GM12864 (cell line): ENCODE results near the gene MACROD2.
"Not testable (repeated sequence)": the region's sequence is repeated elsewhere in the genome, so short reads cannot be mapped to it uniquely, and the experiment has no call there.

ENCODE experiments used
- DNase-seq: peaks from one replicate; pipeline ENCODE4 v3.0.0-alpha.2; 2011; ENCODE audit warnings: low read depth
- H3K4me3 ChIP-seq: 2 replicates; pipeline ENCODE4 v1.5.1; 2011; ENCODE audit warnings: mild to moderate bottlenecking, low read depth, low read length, control low read depth
- TF ChIP-seq, protein P1 (sequence below): IDR thresholded peaks from 2 replicates; pipeline ENCODE4 v1.5.1; 2011; ENCODE audit warnings: low read depth, mild to moderate bottlenecking, moderate library complexity, low read length, control low read depth, inconsistent platforms; ENCODE audit errors: missing control alignments

Gene MACROD2

DNA sequence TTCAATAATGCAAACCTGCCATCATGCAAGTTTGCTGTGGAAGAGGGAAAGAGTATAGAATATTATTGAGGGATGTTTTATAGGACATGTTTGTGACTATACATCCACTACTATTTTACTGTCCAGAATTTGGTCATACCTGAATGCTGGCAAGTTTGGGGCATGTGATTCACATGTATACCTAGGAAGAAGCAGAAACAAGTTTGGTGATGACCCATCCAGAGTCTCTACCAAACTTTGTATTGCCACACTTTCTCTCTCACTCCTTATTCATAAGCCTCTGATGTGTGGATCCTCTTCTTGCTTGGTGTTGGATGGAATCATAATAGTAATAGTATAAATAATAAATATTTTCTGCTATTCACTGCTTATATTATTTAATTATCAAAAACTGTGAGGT, 450.6 kb downstream of the MACROD2 start:
- no peak for DNase-seq
- TF ChIP-seq, protein P1, sequence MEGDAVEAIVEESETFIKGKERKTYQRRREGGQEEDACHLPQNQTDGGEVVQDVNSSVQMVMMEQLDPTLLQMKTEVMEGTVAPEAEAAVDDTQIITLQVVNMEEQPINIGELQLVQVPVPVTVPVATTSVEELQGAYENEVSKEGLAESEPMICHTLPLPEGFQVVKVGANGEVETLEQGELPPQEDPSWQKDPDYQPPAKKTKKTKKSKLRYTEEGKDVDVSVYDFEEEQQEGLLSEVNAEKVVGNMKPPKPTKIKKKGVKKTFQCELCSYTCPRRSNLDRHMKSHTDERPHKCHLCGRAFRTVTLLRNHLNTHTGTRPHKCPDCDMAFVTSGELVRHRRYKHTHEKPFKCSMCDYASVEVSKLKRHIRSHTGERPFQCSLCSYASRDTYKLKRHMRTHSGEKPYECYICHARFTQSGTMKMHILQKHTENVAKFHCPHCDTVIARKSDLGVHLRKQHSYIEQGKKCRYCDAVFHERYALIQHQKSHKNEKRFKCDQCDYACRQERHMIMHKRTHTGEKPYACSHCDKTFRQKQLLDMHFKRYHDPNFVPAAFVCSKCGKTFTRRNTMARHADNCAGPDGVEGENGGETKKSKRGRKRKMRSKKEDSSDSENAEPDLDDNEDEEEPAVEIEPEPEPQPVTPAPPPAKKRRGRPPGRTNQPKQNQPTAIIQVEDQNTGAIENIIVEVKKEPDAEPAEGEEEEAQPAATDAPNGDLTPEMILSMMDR, result no peak

DNA sequence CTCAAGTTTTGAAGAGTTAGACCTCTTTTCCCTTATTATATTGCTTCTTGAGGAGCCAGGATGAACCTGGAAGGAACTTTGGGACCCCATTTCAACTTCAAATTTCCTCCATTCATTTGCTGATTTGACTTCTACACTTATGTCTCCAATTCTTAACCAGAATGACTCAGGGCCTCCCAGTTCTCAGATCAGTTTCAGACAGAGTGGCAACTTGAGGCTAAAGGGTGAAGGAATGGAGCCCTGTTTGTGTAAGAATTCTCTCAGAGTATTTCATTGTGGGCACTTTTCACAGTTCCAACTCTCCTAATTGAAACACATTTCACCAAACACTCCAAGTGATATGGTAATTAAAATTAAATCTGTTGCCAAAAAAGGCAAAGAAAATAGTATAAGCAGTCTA, 451.1 kb downstream of the MACROD2 start:
- no peak for DNase-seq
- TF ChIP-seq, protein P1, result no peak
- H3K4me3 ChIP-seq, result no peak overlapping the region

More for the DNA sequence above, 450.6 kb downstream of the MACROD2 start:
- no peak overlapping the region for H3K4me3 ChIP-seq

DNA sequence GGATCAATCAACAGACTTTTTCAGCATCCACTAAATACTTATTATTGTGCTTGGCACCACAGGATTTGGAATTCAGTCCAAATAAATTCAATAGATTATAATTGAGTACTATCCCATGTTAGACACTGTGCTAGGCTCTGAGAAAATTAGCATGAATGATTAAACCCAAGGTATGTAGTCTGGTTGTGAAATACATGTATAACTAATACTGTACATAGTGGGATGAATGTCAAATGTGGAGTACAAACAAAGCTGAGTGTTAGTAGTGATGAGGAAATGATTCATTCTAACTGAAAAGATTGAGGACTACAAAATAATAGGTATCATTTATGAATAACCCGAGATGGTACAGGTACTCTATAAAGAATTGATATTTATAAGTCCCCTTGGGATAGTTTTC, 454.0 kb downstream of the MACROD2 start:
- TF ChIP-seq, protein P1, result no peak
- DNase-seq, result no peak
- no peak overlapping the region for H3K4me3 ChIP-seq

DNA sequence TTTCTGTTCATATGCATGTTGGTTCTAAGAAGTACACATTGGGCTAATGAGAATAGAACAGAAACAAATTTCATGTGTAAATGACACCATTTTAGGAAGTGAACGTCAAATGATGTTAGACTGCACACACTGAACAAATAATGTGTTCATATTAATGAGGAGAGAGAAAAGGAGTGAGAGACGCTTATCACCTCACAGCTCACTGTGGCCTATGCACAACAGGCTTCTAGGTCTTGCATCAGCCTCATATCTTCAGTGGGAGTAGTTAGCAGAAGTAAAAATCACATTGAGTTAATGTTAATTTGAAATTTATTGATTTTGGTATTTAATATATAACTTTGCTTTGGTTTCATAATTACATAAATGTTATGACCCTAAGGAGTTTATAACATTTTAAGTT, 454.9 kb downstream of the MACROD2 start:
- DNase-seq, result no peak
- TF ChIP-seq, protein P1, result no peak
- no peak overlapping the region for H3K4me3 ChIP-seq

DNA sequence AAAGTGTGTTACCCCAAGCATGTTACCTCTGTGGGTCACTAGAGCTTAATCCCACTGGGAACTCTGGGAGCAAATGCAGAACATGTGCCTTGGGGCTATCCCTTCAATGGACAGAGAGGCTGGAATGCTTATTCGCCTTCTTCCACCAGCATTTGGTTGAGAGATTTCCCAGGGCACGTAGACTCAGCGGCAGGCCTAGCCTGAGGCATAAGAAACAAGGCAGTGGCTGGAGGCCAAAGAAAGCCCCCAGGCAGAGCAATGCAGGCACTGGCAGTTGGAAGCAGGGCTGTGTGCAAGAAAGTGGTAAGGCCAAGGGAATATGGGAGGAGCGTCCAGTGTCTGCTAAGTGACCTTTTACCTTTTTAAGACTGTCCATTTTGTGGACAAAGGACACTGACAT, 456.1 kb downstream of the MACROD2 start:
- TF ChIP-seq, protein P1, result no peak
- no peak overlapping the region for H3K4me3 ChIP-seq
- no peak for DNase-seq

DNA sequence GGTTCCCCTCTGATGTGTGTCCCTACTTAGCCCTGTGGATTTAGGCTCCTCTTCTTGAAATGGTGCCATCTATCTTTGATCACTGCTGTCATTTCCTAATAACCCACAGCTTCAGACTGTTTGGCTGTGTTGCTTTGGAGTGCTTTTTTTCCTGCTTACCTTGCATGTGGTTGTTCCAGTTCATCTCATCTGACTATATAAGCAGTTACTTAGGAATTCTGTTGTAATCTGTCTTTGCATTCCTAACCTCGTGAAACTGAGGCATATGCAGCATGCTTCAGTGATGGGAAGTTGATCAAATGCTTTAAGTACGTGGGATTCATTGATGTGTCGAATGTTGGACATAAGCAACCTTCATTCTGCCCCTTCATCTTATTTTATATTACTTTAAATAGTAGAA, 457.9 kb downstream of the MACROD2 start:
- TF ChIP-seq, protein P1, result no peak
- DNase-seq, result no peak
- H3K4me3 ChIP-seq, result no peak overlapping the region

DNA sequence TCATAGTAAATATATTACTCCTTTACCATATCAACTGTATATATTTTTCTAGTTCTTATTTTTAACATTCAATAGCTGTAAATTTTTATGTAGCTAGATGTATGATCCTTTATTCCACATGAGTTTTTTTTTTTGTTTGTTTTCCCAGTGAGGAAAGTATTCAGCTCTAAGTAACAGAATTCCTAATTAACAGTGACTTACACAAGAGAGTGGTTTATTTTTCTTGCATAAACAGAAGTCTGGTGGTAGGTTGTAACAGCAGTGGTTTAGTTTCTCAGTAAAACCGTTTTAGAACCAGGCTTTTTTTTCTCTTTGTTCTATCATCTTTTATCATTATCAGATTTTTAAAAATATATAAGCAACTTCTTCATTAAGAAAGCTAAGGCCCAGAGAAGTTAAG, 459.0 kb downstream of the MACROD2 start:
- no peak overlapping the region for H3K4me3 ChIP-seq
- TF ChIP-seq, protein P1, result no peak
- DNase-seq, result no peak

DNA sequence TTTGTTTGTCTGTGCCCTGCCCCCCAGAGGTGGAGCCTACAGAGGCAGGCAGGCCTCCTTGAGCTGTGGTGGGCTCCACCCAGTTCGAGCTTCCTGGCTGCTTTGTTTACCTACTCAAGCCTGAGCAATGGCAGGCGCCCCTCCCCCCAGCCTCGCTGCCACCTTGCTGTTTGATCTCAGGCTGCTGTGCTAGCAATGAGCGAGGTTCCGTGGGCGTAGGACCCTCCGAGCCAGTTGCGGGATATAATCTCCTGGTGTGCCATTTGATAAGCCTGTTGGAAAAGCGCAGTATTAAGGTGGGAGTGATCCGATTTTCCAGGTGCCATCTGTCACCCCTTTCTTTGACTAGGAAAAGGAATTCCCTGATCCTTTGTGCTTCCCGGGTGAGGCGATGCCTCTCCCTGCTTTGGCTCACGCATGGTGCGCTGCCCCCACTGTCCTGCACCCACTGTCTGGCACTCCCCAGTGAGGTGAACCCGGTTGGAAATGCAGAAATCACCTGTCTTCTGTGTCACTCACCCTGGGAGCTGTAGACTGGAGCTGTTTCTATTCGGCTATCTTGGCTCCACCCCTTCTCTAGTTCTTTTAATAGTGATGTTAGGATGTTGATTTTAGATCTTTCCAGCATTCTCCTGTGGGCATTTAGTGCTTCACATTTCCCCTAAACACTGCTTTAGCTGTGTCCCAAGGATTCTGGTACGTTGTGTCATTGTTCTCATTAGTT, 471.9 kb downstream of the MACROD2 start:
- H3K4me3 ChIP-seq, DNase-seq: not testable (repeated sequence)
